Tibial nerve (tissue), 4 donors: ENCODE data around the gene LRRC28. TPM values are rescaled to one million over a fixed set of nuclear protein-coding genes. Genes with fewer than 3 reads are reported as not detected.

Source experiments
- DNase-seq, 2 donors: peaks; one replicate each; pipeline ENCODE4 v3.0.0-alpha.2; 2019; ENCODE audit warnings: low spot score in 2 of 2
- H3K27ac ChIP-seq, 4 donors: fragments of 200-600 bp; sonication (generic) in 3 of 4; one replicate each; pipeline ENCODE4 v1.5.1; 2017 to 2019; ENCODE audit warnings: mild to moderate bottlenecking in 1 of 4
- H3K27me3 ChIP-seq, 2 donors: fragments of 200-600 bp; sonication (generic) in 1 of 2; one replicate each; pipeline versions ENCODE4 v1.5.1 to v1.6.0; 2017 to 2019
- H3K36me3 ChIP-seq, 3 donors: fragments of 200-600 bp; sonication (generic); one replicate each; pipeline ENCODE4 v1.5.1; 2018 to 2019
- H3K4me1 ChIP-seq, 4 donors: fragments of 200-600 bp; sonication (generic) in 3 of 4; one replicate each; pipeline ENCODE4 v1.5.1; 2017 to 2019
- H3K4me3 ChIP-seq, 4 donors: fragments of 200-600 bp; sonication (generic) in 3 of 4; one replicate each; pipeline ENCODE4 v1.5.1; 2017 to 2019; ENCODE audit warnings: mild to moderate bottlenecking in 1 of 4, moderate library complexity in 1 of 4
- H3K9me3 ChIP-seq, 4 donors: fragments of 200-600 bp; sonication (generic) in 3 of 4; one replicate each; pipeline ENCODE4 v1.5.1; 2017 to 2019
- EP300 ChIP-seq, 2 donors: sonication (generic); formaldehyde crosslinking; IDR thresholded peaks; one replicate each; pipeline ENCODE4 v1.6.1; 2017; ENCODE audit warnings: antibody characterized with exemption in 2 of 2, mild to moderate bottlenecking in 1 of 2
- POLR2A ChIP-seq, 2 donors: fragments of 450-650 bp; IDR thresholded peaks; one replicate each; pipeline ENCODE4 v1.6.1; 2017; ENCODE audit warnings: antibody characterized with exemption in 2 of 2, mild to moderate bottlenecking in 2 of 2, moderate library complexity in 2 of 2
- WGBS, 2 donors: methylation state at CpG; one replicate each; pipeline ENCODE4 v1.1.5; 2018; 5-methylcytosine and 5-hydroxymethylcytosine counted together
- total RNA-seq, 4 donors: library from RNA; depleted of rRNA; stranded (reverse); fragments of >200 nt; gene quantifications; one replicate each; pipeline ENCODE4 v1.1.0, GENCODE V29; 2016
- TF ChIP-seq, protein P1 (sequence below), 5 experiments: fragments of 200-600 bp in 3 of 5; fragments of 450-650 bp in 2 of 5; sonication (generic) in 3 of 5; IDR thresholded peaks; one replicate each; pipeline ENCODE4 v1.5.1; 2016 to 2019; ENCODE audit warnings: antibody characterized with exemption in 5 of 5, mild to moderate bottlenecking in 3 of 5, moderate library complexity in 2 of 5

Gene LRRC28
- total RNA-seq, 4 donors from 2014 or later, result 21.6 to 73.4 (median 33.5) TPM

DNA sequence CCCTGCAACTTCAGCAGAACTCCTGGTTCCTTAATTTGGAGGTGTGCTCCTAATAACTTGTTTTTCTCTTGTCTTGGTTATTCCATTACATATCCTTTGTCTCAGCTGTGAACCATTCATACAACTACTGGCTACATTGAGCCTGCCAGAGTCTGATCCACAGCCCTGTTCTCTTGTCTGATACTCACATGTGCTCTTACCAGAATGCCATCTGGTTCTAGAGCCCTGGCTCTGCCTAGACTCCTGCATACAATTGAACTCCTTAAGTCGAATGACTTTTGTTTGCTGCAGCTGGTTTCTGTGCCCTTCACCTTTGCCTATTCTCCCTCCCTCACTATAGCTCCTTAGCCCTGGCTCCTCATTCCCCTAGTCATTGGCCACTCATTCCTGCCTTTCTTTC, 85.5 kb downstream of the LRRC28 start:
- Histone ChIP-seq H3K4me3 (no peak overlapping the region), H3K27me3 (no peaks in the 10 kb centered on the region), H3K4me1 (no peaks in the 10 kb centered on the region), H3K27ac (no peak overlapping the region), H3K9me3 (no peaks in the 10 kb centered on the region), H3K36me3 (peaks cover 0 to 16% (median 0%) of the 10 kb centered on the region in 3 donors)
- no peak for DNase-seq
- TF ChIP-seq, protein P1, sequence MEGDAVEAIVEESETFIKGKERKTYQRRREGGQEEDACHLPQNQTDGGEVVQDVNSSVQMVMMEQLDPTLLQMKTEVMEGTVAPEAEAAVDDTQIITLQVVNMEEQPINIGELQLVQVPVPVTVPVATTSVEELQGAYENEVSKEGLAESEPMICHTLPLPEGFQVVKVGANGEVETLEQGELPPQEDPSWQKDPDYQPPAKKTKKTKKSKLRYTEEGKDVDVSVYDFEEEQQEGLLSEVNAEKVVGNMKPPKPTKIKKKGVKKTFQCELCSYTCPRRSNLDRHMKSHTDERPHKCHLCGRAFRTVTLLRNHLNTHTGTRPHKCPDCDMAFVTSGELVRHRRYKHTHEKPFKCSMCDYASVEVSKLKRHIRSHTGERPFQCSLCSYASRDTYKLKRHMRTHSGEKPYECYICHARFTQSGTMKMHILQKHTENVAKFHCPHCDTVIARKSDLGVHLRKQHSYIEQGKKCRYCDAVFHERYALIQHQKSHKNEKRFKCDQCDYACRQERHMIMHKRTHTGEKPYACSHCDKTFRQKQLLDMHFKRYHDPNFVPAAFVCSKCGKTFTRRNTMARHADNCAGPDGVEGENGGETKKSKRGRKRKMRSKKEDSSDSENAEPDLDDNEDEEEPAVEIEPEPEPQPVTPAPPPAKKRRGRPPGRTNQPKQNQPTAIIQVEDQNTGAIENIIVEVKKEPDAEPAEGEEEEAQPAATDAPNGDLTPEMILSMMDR (IDR thresholded peaks at IDR 0.05), result no peak
- TF ChIP-seq POLR2A (IDR thresholded peaks at IDR 0.05), result no peak
- no peak for TF ChIP-seq EP300 (IDR thresholded peaks at IDR 0.05)
- 88 to 90% methylated on average over 1 of the region's 1 CpG for WGBS, 2 donors

DNA sequence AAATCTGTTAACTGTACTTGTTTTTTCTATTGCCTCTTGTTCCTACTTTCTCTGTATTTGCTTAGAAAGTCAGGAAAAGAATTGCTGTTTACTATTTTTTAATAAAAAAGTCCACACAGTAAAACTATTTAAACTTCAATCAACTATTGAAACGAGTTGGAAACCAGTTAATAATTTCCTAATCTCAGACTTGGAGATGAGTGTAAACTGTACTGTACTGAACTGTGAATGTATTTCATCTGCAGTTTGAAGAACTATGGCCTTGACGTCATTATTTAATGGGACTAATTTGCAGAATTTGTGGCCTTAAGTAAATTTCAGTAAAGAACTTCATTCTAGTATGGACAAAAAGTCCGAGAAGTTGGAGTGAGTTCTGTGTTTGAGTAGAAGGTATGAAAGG, 89.1 kb downstream of the LRRC28 start:
- Histone ChIP-seq H3K9me3 (no peaks in the 10 kb centered on the region), H3K4me3 (no peak overlapping the region), H3K27ac (no peak overlapping the region), H3K4me1 (peaks cover 0 to 4% (median 0%) of the 10 kb centered on the region in 4 donors), H3K27me3 (no peaks in the 10 kb centered on the region), H3K36me3 (peaks cover 0 to 13% (median 0%) of the 10 kb centered on the region in 3 donors)
- DNase-seq, result no peak
- 80 to 83% methylated on average over 3 of the region's 3 CpGs for WGBS, 2 donors
- TF ChIP-seq POLR2A (IDR thresholded peaks at IDR 0.05) (no peak), EP300 (IDR thresholded peaks at IDR 0.05) (no peak)
- TF ChIP-seq, protein P1 (IDR thresholded peaks at IDR 0.05), result no peak

DNA sequence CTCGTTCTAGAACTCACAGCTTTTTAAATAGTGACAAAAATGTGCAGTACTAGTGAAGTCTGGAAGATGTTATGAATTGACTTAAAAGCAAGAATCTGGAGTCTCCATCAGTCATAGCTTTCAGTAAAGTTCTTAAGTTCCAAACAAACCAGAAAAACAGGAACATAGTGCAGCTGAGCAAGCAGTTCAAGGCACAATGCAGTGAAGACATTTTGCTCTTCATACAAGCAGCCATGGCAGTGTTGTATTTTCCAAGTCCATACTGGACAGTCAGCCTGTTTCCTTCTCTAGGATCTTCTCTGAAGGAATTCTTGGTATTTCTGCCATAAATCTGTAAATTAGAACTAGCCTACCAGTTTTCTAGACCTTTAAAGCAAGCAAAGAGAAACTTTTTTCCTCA, 90.5 kb downstream of the LRRC28 start:
- Histone ChIP-seq H3K27ac (no peak overlapping the region), H3K27me3 (no peaks in the 10 kb centered on the region), H3K4me3 (no peak overlapping the region), H3K36me3 (peaks cover 0 to 9% (median 0%) of the 10 kb centered on the region in 3 donors), H3K9me3 (no peaks in the 10 kb centered on the region), H3K4me1 (peaks cover 0 to 4% (median 0%) of the 10 kb centered on the region in 4 donors)
- DNase-seq, result no peak
- TF ChIP-seq EP300 (IDR thresholded peaks at IDR 0.05) (no peak), POLR2A (IDR thresholded peaks at IDR 0.05) (no peak)
- TF ChIP-seq, protein P1 (IDR thresholded peaks at IDR 0.05), result no peak
- 79 to 83% methylated on average over 1 of the region's 1 CpG for WGBS, 2 donors

DNA sequence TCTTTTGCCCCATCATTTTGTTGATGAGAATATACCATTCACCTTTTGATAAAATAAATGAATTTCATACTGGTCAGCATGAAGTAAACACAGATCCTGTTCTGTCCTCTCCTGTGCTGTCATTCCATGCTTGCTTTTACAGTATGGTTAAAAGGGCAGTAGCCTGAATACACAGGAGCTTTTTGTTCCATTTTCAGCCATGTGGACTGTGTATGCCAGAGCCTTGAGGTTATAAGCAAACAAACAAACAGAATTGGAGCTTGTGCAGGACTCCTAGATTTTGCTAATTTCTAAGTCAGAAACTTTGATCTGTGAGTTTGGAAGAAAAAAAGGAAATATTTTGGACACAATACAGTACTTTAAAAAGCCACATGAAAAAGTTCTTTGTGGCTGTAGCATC, 91.9 kb downstream of the LRRC28 start:
- H3K27me3 ChIP-seq, result no peaks in the 10 kb centered on the region

DNA sequence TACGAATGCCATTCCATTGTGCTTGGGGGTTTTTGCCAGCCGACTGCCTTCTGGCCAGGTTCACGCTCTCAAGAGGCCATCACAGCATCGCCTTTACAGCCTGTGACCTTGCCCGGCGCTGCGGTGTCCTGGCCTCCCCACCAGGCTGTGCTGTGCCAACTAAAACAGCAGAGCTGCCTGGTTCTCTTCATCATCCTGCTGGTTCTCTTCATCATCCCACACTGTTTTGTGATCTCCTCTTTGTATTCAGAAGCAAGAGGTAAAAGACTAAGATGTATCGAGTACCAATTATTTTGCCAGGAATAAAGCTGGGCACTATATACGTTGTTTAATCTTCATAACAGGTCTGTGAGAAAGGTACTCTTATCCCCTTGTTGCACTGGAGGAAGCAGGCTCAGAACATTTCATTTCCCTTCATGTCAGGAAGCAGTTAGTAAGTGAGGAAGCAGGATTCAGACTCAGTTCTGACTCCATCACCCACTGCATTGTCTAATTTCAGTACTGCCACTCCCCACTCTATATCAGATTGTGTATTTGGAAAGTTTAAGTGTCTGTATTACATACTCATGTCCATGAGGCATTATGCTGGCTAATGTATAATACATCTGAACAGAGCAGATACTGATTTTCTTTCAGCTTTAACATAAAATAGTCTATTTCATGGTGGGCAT, 92.7 kb downstream of the LRRC28 start:
- H3K27me3 ChIP-seq, result no peaks in the 10 kb centered on the region
- WGBS, 2 donors, result 76 to 82% methylated on average over 9 of the region's 9 CpGs
- H3K4me3 ChIP-seq, result no peak overlapping the region
- no peaks in the 10 kb centered on the region for H3K9me3 ChIP-seq
- DNase-seq, result no peak
- H3K27ac ChIP-seq, result no peak overlapping the region
- peaks cover 0 to 4% (median 0%) of the 10 kb centered on the region in 4 donors for H3K4me1 ChIP-seq
- TF ChIP-seq, protein P1 (IDR thresholded peaks at IDR 0.05), result peak; percentile 8 to 43 (median 16)
- no peak for TF ChIP-seq POLR2A (IDR thresholded peaks at IDR 0.05)
- TF ChIP-seq EP300 (IDR thresholded peaks at IDR 0.05), result no peak
- H3K36me3 ChIP-seq, result no peaks in the 10 kb centered on the region

More for the DNA sequence above, 91.9 kb downstream of the LRRC28 start:
- Histone ChIP-seq H3K27ac (no peak overlapping the region), H3K4me3 (no peak overlapping the region), H3K9me3 (no peaks in the 10 kb centered on the region), H3K4me1 (peaks cover 0 to 4% (median 0%) of the 10 kb centered on the region in 4 donors), H3K36me3 (no peaks in the 10 kb centered on the region)
- TF ChIP-seq, protein P1 (IDR thresholded peaks at IDR 0.05), result no peak
- no peak for TF ChIP-seq EP300 (IDR thresholded peaks at IDR 0.05)
- TF ChIP-seq POLR2A (IDR thresholded peaks at IDR 0.05), result no peak
- DNase-seq, result no peak
